DLD1 (cell line): ENCODE results near the gene RD3L.
"Not testable (repeated sequence)": the region's sequence is repeated elsewhere in the genome, so short reads cannot be mapped to it uniquely, and the experiment has no call there.

Experiments
- in situ Hi-C: cut with HindIII; loops from 2 replicates; pipeline ENCODE4 v1.10.0; 2017; ENCODE audit warnings: low sequenced_read_pairs

The RD3L gene

DNA sequence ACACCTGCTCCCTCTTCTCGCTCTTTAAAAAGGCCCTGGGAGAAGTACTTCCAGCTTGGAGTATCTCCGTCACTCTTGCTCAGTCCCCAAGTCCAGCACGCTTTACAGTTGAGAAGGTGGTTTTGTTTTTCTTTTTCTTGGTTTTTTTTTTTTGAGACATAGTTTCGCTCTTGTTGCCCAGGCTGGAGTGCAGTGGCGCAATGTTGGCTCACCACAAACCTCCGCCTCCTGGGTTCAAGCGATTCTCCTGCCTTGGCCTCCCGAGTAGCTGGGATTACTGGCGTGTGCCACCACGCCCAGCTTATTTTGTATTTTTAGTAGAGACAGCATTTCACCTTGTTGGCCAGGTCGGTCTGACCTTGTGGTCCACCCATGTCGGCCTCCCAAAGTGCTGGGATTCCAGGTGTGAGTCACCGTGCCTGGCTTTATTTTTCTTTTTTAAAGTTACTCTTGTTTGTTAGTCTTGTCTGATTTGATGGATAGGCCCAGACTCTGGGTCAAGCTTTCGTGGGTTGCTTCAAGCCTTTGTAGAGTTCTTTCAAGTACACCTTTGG lies 12.2 kb downstream of the RD3L start:
- in situ Hi-C loops = loop anchor here (25.0 kb wide), 2 partner anchors 107 to 118 kb away; no protein-coding TSS in a partner anchor

DNA sequence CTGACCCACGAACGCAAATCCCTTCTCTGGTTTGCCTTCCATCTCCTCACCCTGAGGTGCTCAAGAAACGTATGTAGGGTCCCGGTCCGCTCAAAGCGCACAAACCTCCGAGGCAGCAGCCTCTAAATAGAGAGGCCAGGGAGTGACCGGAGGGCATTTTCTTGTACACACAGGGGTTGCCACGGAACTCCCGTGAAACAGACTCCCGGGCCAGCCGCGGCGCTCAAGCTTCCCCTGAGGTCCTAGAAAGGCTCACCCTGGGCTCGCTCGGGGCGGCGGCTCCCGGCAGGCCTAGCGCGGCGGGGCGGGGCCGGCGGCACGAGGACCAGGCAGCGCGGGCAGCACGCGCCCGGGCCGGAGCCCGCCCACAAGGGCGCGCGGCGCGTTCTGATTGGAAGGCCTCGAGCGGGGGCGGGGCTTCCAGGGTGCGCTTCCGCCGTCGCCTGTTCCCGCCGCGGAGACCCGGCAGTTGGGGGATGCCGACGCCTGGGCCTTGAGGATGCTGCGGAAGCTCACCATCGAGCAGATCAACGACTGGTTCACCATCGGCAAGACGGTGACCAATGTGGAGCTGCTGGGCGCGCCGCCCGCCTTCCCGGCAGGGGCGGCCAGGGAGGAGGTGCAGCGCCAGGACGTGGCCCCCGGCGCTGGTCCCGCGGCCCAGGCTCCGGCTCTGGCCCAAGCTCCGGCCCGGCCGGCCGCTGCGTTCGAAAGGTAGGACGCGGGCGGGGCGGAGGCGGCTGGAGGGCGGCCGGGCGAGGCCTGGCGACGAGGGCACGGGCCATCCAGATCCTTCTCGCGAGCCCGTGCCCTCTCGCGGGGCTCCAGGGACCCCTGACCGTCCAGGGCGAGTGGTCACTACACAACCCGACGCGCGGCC lies 14.1 kb downstream of the RD3L start, which contains the start of gene TDRD9:
TSS of gene TDRD9 (plus strand) at position 446 of the 880 bp plus-strand sequence. CDS start at position 500, 54 bp downstream.
- in situ Hi-C loops = loop anchor here (25.0 kb wide), 2 partner anchors 109 to 116 kb away; no protein-coding TSS in a partner anchor

DNA sequence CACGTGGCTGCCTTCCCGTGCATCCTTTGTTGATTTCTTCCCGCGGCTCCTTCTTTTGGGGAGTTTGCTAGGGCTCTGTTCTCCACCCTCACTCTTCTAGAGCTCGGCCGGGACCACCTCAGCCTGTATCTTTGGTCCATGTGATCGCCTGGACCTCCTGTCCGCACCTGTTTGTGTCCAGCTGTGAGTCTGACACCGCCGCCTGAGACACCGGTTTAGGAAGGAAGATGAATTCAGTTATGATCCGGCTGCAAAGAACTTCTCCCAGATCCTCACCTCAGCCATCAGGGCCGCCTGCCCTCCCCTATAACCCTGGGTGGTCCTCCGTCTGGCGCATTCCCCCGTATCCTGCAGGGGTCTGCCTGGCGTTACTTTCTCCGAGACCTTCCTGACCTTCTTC lies 14.8 kb downstream of the RD3L start:
- in situ Hi-C loops = loop anchor here (25.0 kb wide), 2 partner anchors 110 to 115 kb away; no protein-coding TSS in a partner anchor

DNA sequence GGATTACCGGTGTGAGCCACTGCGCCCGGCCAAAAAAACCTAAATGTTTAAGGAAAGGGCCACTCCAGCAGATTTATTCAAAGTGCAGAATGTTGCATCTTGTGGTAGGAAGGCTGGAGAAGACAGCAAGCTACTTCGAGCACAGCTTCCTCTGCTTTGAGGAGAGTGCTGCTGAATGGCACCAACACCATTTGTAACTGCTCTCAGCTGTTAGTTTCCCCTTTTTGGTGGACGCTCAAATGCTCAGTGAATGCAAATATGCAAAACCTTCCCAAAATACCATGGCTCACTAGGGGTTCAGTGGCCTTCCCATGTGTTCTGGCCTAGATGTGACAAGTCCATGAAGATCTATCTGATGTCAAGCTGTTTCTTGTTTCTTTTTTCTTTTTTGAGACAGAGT lies 17.0 kb downstream of the RD3L start:
- in situ Hi-C loops = loop anchor here (25.0 kb wide), 2 partner anchors 112 to 113 kb away; no protein-coding TSS in a partner anchor

DNA sequence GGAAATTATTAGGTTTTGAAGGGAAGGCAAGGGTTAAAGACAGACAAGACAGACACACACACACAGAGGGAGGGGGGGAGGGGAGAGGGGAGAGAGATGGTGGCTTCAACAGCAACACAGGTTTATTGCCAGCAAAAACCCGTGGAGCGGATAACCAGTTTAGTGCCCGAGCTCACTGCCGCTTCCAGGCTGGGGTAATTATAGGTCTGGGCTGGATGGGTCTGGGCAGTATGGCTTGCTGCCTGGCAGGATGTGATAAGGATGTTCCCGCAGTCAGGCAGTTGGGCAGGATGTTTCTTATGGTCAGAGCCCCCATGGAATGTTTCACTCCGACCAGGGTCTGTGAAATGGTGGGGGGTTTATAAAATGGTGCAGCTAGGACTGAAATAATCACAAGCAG lies 18.5 kb downstream of the RD3L start:
- in situ Hi-C loops = no loop called here

DNA sequence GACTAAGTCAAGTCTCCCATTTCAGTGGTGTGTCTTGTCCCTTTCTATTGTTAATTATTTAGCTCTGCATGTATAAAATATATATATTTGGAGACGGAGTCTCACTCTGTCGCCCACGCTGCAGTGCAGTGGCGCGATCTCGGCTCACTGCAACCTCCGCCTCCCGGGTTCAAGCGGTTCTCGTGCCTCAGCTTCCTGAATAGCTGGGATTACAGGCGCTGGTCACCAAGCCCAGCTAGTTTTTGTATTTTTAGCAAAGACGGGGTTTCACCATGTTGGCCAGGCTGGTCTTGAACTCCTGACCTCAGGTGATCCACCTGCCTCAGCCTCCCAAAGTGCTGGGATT lies 20.5 kb downstream of the RD3L start:
- in situ Hi-C loops = not testable (repeated sequence)

GRCh38 chr14:103920981-103921854 lies 21.1 kb downstream of the RD3L start:
- in situ Hi-C loops = no loop called here

DNA sequence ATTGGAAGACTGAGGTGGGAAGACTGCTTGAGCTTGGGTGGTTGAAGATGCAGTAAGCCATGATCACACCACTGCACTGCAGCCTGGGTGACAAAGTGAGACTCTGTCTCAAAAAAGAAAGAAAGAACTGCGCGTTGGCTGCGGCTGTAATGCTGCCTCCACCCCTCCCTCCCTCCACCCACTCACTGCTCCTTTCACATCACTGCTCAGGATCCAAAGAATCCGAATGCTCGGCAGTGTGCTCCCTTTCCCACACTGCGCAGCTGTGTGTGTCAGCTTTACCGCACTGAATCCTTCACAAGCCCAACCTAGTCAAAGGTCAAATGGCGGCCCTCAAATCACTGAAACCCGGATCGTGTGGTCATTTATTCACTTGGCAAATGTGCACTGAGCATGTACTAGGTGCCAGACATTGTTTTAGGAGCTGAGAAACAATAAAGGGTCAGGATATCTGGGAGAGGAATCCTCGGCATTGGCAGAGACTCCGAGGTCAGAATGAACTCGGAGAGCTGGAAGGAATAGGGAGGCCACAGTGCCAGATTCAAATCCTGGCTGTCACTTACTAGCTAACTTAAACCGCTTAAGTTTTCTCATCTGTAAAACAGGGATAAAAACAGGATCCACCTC lies 25.6 kb downstream of the RD3L start:
- in situ Hi-C loops = no loop called here

- in situ Hi-C loops = no loop called here
Measured at GRCh38 chr14:103915616-103916015, 26.7 kb downstream of the RD3L start.

- in situ Hi-C loops = no loop called here
Measured at GRCh38 chr14:103910984-103911383, 31.3 kb downstream of the RD3L start.

DNA sequence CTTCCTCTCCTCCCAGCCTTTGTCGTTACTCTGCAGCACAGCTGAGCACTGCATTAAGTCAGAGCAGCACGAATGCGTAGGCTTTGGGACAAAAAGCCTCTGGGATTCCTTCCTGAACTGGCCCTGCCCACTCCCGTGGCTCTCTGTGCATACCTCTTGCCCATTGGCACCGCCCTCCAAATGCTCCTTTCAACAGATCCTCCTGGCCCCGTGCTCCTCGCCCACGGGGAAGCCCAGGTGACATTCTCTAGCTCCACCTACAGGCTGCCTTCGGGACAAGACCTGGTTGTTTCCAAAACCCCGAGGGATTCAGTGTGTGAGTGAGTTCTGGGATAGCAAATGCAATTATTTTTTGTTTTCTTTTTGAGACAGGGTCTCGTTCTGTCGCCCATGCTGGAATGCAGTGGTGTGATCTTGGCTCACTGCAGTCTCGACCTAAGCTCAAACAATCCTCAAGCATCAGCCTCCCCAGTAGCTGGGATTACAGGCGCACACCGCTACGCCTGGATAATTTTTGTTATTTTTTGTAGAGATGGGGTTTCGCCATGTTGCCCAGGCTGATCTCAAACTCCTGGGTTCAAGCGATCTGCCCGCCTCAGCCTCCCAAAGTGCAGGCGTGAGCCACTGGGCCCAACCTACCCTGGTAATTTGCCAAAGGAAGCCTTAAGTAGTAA lies 31.9 kb downstream of the RD3L start:
- in situ Hi-C loops = no loop called here

DNA sequence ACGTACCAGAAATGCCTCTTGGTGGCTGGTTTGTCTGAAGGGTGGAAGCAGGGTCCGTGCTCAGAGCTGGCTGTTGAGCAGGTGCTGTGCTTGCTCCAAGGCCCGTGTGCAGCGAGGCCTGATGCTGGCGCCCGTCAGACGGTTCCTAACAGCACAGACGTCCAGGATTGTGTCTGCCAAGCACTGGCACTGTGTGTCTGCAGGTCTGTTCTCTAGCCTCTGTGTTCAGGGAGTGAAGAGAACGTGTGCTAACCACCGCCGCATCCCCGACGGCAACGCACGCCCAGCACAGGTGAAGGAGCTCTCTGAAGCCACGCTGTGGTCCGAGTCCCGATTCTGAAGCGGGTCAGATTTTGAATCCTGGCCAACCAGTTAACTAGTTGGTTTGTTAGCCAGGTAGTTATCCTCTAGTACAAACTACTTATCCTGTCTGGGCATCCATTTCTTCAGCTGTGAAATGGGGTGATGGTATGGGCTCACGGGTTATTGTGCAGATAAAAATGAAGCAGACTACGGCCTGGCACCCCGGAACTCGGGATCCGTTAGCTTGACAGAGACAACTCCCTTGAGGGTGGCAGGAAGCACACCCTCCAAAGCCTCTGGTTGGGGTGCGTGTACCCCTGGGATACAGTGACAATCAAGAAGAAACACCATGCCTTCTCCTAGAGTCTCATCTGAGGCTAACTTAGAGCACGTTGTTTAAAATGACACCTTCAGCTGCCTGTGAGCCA lies 32.6 kb downstream of the RD3L start:
- in situ Hi-C loops = no loop called here

DNA sequence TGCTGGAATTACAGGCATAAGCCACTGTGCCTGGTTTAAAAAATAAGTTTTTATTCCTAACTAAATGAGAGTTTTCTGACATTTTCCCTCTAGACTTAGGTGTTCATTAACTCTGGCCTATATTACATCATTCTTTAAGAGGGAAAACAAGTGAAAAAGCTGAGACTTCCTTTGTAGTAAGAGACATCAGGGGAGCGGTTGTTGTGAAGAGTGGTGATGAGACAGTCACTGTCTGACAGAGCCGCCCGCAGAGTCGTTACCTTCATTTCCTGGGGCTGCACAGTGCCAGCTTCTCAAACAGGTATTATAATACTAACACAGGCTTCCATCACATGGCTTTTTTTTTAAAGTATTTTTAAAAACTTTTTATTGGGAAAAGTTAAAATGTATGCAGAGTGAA lies 33.7 kb downstream of the RD3L start:
- in situ Hi-C loops = no loop called here

DNA sequence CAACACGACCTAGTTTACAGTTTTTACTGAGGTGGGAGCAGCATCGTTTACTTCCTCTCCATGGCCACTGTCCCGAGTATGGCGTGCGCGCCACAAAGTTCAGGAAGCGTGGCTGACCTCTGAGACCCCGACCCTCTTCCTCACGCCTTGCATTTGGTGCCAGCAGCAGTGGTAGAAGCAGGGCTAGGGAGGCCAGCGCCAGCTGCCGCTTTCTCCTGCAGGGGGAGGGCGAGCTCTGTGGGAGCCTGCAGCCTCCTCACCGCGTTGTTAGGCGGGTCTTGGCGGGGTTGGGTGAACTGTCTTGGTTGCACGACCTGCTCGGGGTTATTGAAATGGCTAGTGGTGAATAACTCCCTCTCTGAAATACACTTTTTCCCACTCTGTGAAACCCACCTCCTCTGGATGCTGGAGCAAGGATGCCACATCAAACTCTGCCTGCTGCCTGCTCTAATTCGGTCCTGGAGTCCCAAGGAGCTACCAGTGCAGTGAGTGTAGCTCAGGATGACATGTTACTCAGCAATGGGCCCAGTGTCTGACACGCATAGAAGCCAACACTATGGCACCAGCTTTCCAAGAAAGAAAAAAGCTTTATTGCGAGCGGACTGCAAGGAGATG lies 36.4 kb downstream of the RD3L start:
- in situ Hi-C loops = no loop called here

DNA sequence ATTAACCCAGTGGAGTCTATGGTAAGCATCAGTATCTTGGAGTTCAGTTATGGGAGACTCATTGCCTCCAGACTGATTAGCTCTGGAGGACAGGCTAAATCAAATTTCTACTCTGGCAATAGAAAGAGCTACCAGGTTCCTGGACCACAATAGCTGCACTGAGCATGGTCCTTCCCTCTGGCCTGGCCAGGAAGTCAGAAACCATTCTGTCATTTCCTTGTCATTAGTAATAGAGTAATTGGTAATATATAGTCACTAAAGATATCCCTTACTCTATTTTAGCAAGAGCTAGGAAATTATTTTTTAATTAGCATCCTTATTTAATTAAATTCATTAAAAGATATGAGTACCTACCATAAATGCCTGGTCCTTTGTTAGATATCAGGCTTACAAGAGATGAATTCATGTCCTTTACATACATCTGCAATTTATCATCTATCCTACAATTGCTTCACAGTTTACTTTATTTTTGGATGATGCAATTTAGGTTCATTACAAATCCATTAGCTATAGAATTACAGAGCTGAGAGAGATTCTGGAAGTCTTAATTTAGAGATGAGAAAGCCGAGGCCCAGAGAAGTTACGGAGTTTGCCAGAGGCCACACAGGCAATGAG lies 37.7 kb downstream of the RD3L start:
- in situ Hi-C loops = no loop called here

DNA sequence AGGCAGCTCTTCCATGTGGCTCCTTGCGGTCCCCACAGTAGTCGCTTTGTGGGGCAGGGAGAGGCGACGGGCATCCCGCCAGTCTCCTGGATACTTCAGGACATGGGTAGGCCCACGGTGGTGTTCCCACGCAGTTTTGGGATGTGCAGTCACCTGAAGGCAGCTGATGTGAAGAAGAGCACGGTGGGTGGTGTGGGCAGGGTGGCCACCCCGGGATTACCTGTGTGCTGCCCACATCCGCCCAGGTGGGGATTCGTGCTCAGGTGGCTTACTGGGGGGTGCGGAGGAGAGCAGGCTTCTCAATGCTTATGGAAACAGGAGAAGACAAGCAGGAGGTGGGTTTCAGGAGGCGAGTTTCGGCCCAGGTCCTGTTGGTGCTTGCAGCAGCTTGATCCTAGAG lies 42.5 kb downstream of the RD3L start:
- in situ Hi-C loops = no loop called here

DNA sequence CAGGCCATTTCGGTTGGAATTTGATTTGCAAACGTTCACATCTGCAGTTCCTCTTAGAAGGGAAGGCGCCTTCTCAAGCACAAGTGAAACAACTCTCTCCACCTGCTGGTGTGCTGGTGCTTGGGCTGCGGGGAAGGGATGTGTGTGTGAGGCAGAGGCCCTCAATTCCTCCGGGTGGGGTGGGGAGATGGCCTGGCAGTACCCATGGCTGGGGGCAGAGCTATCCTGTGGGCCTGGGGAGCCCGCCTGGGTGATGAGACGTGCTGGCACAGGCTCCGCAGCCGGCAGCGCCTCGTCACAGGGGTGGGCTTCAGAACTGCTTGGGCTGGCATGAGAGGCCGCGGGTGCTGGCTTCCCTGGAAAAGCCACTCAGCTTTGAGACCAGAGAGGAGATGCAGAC lies 43.0 kb downstream of the RD3L start:
- in situ Hi-C loops = no loop called here

DNA sequence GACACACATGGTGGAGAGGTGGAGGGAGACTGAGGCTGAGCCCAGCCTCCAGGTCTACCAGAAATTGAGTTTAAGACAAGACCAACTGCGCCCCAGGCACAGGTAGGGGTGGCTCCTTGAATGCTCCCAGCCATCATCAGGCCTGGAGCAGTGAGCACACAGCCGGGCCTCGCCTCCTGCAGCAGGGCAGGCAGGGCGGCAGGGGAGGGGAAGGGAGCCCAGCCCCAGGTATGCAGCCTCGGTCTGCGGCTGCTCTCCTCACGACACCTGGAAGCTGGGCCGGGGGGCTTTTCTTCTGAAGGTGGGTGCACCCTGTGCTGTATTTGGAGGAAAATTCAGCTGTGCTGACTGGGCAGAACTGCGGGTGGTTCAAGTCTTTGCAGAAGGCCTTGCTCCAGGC lies 43.6 kb downstream of the RD3L start:
- in situ Hi-C loops = no loop called here

DNA sequence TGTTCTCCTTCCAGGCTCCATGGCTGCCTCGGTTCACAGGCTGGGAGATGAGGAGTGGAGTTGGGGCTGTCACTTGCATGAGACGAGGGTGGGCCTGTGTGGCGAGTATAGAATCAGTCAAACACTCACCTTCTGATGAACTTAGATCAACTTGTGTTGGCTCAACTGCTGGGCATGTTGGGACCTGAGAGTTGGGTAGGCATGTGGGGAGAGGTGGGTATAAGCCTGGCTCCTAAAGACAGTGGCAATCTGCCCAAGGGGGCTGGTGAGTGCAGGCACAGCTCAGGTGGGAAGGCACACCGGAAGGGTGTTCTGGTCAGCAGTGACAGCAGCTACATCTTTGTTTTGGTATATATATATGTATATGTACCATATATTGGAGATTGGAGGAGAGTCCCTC lies 44.1 kb downstream of the RD3L start:
- in situ Hi-C loops = no loop called here
